Lung (tissue), 12 donors: ENCODE measurements around the gene MAT1A. TPM values are rescaled to one million over a fixed set of nuclear protein-coding genes. Genes with fewer than 3 reads are reported as not detected.

ENCODE experiments used
- ATAC-seq: fragments of 200-7000 bp; cut with Tn5 transposase; one replicate; pipeline ENCODE4 v1.9.1; 2020; ENCODE audit warnings: moderate number of reproducible peaks; ENCODE audit not compliant: insufficient read depth, low FRiP score
- DNase-seq, 3 donors: peaks; one replicate each; pipeline ENCODE4 v3.0.0-alpha.2; 2013 to 2017
- H3K27ac ChIP-seq, 2 donors: one replicate each; pipeline ENCODE4 v1.5.1; 2013; ENCODE audit warnings: mild to moderate bottlenecking in 2 of 2, moderate library complexity in 2 of 2, control low read depth in 1 of 2, inconsistent platforms in 1 of 2, low read depth in 1 of 2, low read length in 1 of 2
- H3K27me3 ChIP-seq, 3 donors: one replicate each; pipeline ENCODE4 v1.5.1; 2013; ENCODE audit warnings: low read length in 2 of 3; ENCODE audit not compliant: control insufficient read depth in 3 of 3, insufficient read depth in 3 of 3
- H3K36me3 ChIP-seq, 4 donors: one replicate each; pipeline ENCODE4 v1.5.1; 2013; ENCODE audit warnings: low read length in 4 of 4, mild to moderate bottlenecking in 1 of 4, moderate library complexity in 1 of 4; ENCODE audit not compliant: control insufficient read depth in 4 of 4, insufficient read depth in 4 of 4
- H3K4me1 ChIP-seq, 5 donors: one replicate each; pipeline ENCODE4 v1.5.1; 2013; ENCODE audit warnings: low read length in 5 of 5, mild to moderate bottlenecking in 2 of 5, moderate library complexity in 1 of 5; ENCODE audit not compliant: control insufficient read depth in 5 of 5, insufficient read depth in 5 of 5
- H3K4me3 ChIP-seq: one replicate; pipeline ENCODE4 v1.5.1; 2013; ENCODE audit warnings: mild to moderate bottlenecking, control low read depth, moderate library complexity
- H3K9ac ChIP-seq, 2 donors: one replicate each; pipeline ENCODE4 v1.5.1; 2013; ENCODE audit warnings: low read length in 2 of 2, control low read depth in 1 of 2; ENCODE audit not compliant: insufficient read depth in 1 of 2
- H3K9me3 ChIP-seq, 4 donors: one replicate each; pipeline ENCODE4 v1.5.1; 2013; ENCODE audit warnings: low read length in 3 of 4, mild to moderate bottlenecking in 1 of 4, moderate library complexity in 1 of 4; ENCODE audit not compliant: control insufficient read depth in 4 of 4, insufficient read depth in 3 of 4
- CTCF ChIP-seq: IDR thresholded peaks from 2 replicates; pipeline ENCODE4 v1.5.1; 2012; ENCODE audit warnings: mild to moderate bottlenecking; ENCODE audit errors: control extremely low read depth, extremely low read depth
- WGBS, 2 donors: extraction: QIAGEN DNeasy Blood & Tissue Kit; methylation state at CpG; one replicate each; pipeline ENCODE4 v1.1.7; 2013; 5-methylcytosine and 5-hydroxymethylcytosine counted together
- polyA plus RNA-seq, 2 donors: library from polyadenylated mRNA; stranded (reverse); fragments of 200-250 nt; gene quantifications; one replicate each; pipeline ENCODE4 v1.2.1, GENCODE V29; 2013
- total RNA-seq, 2 donors: library from RNA; depleted of rRNA in 1 of 2; stranded (reverse); fragments of >200 nt in 1 of 2; gene quantifications; one replicate each; pipeline ENCODE4 v1.2.1, GENCODE V29; 2014 to 2021
- donor health status: control.
- donor health status: control.
- donor health status: Bipolar disorder and iron deficiency.
- donor health status: healthy.
- donor health status: DM: yes; HTN: yes; CAD: no.

The MAT1A gene
- total and polyA plus RNA-seq, 4 donors = 0.30 to 1.1 (median 0.43) TPM

DNA sequence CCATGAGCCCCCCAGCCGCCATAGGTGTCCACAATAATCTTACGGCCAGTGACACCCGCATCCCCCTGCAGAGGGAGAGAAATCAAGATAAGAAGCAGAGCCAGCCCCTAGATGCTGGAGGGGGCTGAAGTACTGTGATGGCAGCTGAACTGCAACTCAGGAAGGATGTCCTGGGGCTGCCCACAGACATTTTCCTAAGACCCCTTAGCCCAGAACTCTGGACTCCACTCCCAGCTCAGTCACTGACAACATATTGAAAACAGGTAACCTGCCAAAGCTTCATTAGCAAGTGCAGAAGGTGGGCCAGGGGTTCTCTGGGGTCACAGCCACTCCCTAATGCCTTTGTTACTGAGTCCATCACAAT, 14.3 kb downstream of the MAT1A start:
- TF ChIP-seq CTCF = no peak
- Histone ChIP-seq H3K27me3 (no peaks in the 10 kb centered on the region), H3K27ac (no peak overlapping the region), H3K4me3 (no peak overlapping the region), H3K36me3 (no peaks in the 10 kb centered on the region), H3K9me3 (no peaks in the 10 kb centered on the region), H3K4me1 (no peaks in the 10 kb centered on the region), H3K9ac (no peak overlapping the region)
- no peak for ATAC-seq
- no peak for DNase-seq
- WGBS, 2 donors = 92 to 96% methylated on average over 3 of the region's 3 CpGs

DNA sequence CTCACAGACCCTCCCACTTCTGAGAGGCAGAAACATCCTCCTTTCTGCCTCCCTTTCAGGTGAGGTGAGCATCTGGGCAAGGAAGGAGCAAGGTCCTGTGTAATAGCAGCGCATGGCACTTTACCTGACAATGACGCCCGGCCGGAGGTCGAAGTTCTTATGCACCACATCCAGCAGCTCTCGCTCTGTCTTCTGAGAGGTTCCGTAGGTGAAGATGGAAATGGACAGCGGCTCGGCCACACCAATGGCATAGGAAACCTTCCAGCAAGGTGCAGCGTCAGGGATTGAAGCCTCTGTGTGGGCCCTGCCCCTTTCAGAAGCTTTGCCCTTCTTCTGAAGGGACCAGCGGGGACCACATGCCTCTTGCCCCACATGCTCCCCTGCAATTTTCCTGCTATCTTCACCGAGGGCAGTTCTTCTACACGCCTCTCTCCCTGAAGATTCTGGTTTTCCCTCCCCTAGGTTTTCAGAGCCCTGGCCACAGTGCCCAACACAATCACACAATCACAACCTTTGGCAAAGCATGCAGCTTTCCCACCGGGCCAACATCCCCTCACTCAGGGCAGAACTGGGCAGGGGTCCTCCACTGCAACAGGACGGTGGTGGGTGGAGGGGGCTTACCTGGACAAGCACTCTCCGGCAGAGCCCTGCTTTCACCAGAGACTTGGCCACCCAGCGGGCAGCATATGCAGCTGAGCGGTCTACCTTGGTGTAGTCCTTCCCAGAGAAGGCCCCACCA, 14.9 kb downstream of the MAT1A start:
- no peak for TF ChIP-seq CTCF
- Histone ChIP-seq H3K27ac (no peak overlapping the region), H3K9me3 (no peaks in the 10 kb centered on the region), H3K4me3 (no peak overlapping the region), H3K9ac (no peak overlapping the region), H3K27me3 (no peaks in the 10 kb centered on the region), H3K36me3 (no peaks in the 10 kb centered on the region), H3K4me1 (no peaks in the 10 kb centered on the region)
- DNase-seq (no peak), ATAC-seq (no peak)
- 91 to 93% methylated on average over 18 of the region's 18 CpGs for WGBS, 2 donors

GRCh38 chr10:80273523-80274170, 15.8 kb downstream of the MAT1A start:
- H3K27ac ChIP-seq = no peak overlapping the region
- no peak for ATAC-seq

More at GRCh38 chr10:80273523-80274170, 15.8 kb downstream of the MAT1A start:
- no peak for TF ChIP-seq CTCF
- Histone ChIP-seq H3K4me1 (no peaks in the 10 kb centered on the region), H3K4me3 (no peak overlapping the region), H3K27me3 (no peaks in the 10 kb centered on the region), H3K9ac (no peak overlapping the region), H3K36me3 (no peaks in the 10 kb centered on the region), H3K9me3 (no peaks in the 10 kb centered on the region)
- DNase-seq = no peak
- WGBS, 2 donors = 87 to 93% methylated on average over 14 of the region's 14 CpGs
